ENCODE results near the gene SLC22A13. TPM values are rescaled to one million over a fixed set of nuclear protein-coding genes. Genes with fewer than 3 reads are reported as not detected.
"Not testable (repeated sequence)": the region's sequence is repeated elsewhere in the genome, so short reads cannot be mapped to it uniquely, and the experiment has no call there.

The SLC22A13 gene
- total RNA-seq, 6 experiments from 2014 or later = 0.17 to 0.30 (median 0.20) TPM; not detected in 1

GRCh38 chr3:38238416-38239008 is 27.1 kb upstream of the SLC22A13 start:
- Mint-ChIP-seq H3K4me3 (no peak overlapping the region), H3K27me3 (ENCODE audit: insufficient read depth) (no peaks in the 10 kb centered on the region; the same call in 1 of the 2 replicates), H3K36me3 (ENCODE audit: low read depth) (peaks cover 67% of the 10 kb centered on the region)

GRCh38 chr3:38242812-38243211 is 22.8 kb upstream of the SLC22A13 start:
- not testable (repeated sequence) for H3K27me3 Mint-ChIP-seq (ENCODE audit: insufficient read depth); H3K9me3 Mint-ChIP-seq; H3K4me3 Mint-ChIP-seq; H3K27ac Mint-ChIP-seq; DNase-seq
- Mint-ChIP-seq H3K36me3 (ENCODE audit: low read depth) (peaks cover 36% of the 10 kb centered on the region), H3K4me1 (ENCODE audit: low read depth) (peaks cover 24% of the 10 kb centered on the region)

More at GRCh38 chr3:38238416-38239008, 27.1 kb upstream of the SLC22A13 start:
- no peak for DNase-seq
- Mint-ChIP-seq H3K4me1 (ENCODE audit: low read depth) (peaks cover 22% of the 10 kb centered on the region), H3K27ac (no peak overlapping the region), H3K9me3 (no peaks in the 10 kb centered on the region)
- TF ChIP-seq CTCF (IDR thresholded peaks at IDR 0.05) = no peak

GRCh38 chr3:38245930-38246329 is 19.7 kb upstream of the SLC22A13 start:
- Mint-ChIP-seq H3K36me3 (ENCODE audit: low read depth) (peaks cover 17% of the 10 kb centered on the region), H3K27me3 (ENCODE audit: insufficient read depth) (no peaks in the 10 kb centered on the region; the same call in 1 of the 2 replicates), H3K9me3 (no peaks in the 10 kb centered on the region), H3K4me3 (no peak overlapping the region), H3K27ac (peak overlapping the region; percentile 5; the same call in 1 of the 2 replicates), H3K4me1 (ENCODE audit: low read depth) (peaks cover 28% of the 10 kb centered on the region)
- no peak for DNase-seq
- TF ChIP-seq CTCF (IDR thresholded peaks at IDR 0.05) = no peak

- Mint-ChIP-seq H3K4me1 (ENCODE audit: low read depth) (peaks cover 28% of the 10 kb centered on the region), H3K36me3 (ENCODE audit: low read depth) (peaks cover 31% of the 10 kb centered on the region), H3K27ac (peak overlapping the region; percentile 84), H3K9me3 (no peaks in the 10 kb centered on the region), H3K4me3 (peak overlapping the region; percentile 8; the same call in 1 of the 2 replicates), H3K27me3 (ENCODE audit: insufficient read depth) (no peaks in the 10 kb centered on the region; the same call in 1 of the 2 replicates)
- TF ChIP-seq CTCF (IDR thresholded peaks at IDR 0.05) = peak; percentile 68
- DNase-seq = peak; percentile 92
Observed at GRCh38 chr3:38247366-38248035, 18.1 kb upstream of the SLC22A13 start.

- Mint-ChIP-seq H3K4me3 (no peak overlapping the region), H3K36me3 (ENCODE audit: low read depth) (peaks cover 53% of the 10 kb centered on the region), H3K27me3 (ENCODE audit: insufficient read depth) (no peaks in the 10 kb centered on the region)
Observed at GRCh38 chr3:38250198-38250597, 15.4 kb upstream of the SLC22A13 start.

More at GRCh38 chr3:38250198-38250597, 15.4 kb upstream of the SLC22A13 start:
- DNase-seq = no peak
- no peak overlapping the region for H3K27ac Mint-ChIP-seq
- no peak for TF ChIP-seq CTCF (IDR thresholded peaks at IDR 0.05)
- no peaks in the 10 kb centered on the region for H3K9me3 Mint-ChIP-seq
- peaks cover 28% of the 10 kb centered on the region for H3K4me1 Mint-ChIP-seq (ENCODE audit: low read depth)

All from HFFc6 (cell line).